Fibroblast of pulmonary artery (primary cell): ENCODE results near the gene DUSP7.

Source experiments
- DNase-seq: peaks from one replicate; pipeline ENCODE4 v3.0.0-alpha.2; 2010; ENCODE audit warnings: low read depth
- H3K4me3 ChIP-seq: replicated peaks from 2 replicates; pipeline ENCODE4 v1.5.1; 2011; ENCODE audit warnings: low read depth, mild to moderate bottlenecking, control low read depth, low read length, moderate library complexity
- CTCF ChIP-seq: IDR thresholded peaks from 2 replicates; pipeline ENCODE4 v1.5.1; 2011; ENCODE audit warnings: mild to moderate bottlenecking, control low read depth, low read length, inconsistent platforms; ENCODE audit errors: missing control alignments

DUSP7 gene

GRCh38 chr3:52085681-52086282, 29.4 kb upstream of the DUSP7 start:
- H3K4me3 ChIP-seq: no peak overlapping the region
- no peak for TF ChIP-seq CTCF
- no peak for DNase-seq

DNA sequence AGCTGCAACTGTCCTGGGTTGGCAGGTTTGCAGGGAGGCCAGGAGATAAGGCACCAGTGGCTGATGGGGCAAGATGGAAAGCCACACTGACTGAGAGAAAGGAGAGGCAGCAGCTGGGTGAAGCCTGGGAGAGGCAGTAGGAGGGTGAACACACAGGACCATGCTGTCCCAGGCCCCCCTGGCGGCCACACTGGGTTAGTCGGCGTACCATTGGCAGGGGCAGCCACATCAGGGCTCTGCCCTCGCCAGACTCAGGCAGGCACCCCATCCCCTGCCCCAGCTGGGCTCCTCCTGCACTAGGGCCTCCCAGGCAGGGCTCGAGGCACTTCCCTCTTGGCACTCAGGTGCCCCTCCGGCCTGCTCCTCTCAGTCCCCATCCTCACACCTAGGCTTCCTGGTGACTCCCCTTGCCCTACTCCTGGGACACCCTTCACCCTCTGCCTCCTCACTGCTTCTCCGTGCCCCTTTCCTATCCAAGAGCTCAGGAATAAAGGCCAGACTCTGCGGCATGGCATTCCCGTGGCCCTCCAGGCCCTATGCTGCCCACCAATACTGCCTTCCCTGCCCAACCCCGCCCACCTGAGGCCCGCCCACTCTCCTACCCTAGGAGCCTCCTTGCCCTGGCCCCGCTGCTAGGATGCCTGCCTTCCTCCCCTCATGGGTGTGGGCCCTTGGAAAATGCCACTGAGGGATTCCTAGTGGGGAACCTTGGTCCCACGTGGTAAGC, 28.7 kb upstream of the DUSP7 start:
- no peak for TF ChIP-seq CTCF
- no peak for DNase-seq
- H3K4me3 ChIP-seq: no peak overlapping the region

- TF ChIP-seq CTCF: no peak
- no peak overlapping the region for H3K4me3 ChIP-seq
- no peak for DNase-seq
Observed at GRCh38 chr3:52084216-52084945, 28.0 kb upstream of the DUSP7 start.

GRCh38 chr3:52083556-52084087, 27.3 kb upstream of the DUSP7 start:
- H3K4me3 ChIP-seq: no peak overlapping the region
- TF ChIP-seq CTCF: no peak
- no peak for DNase-seq

DNA sequence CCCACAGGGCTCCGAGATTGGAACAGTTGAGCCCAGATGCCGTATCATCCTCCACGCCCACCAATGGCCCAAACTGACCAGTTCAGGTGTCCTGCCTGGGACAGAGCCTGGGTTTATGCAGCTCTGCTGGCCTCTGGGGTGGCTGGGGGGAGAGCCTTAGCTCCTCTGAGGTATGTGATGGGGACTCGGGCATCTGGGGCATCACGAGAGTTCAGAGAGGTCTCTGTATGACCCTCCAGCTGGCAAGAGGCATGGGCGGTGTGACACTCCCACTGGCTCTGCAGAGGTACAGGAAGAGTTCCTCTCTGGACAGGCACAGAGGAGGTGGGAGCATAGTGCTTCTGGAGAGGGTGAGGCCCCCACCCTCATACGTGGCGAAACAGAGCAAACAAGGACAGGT, 26.6 kb upstream of the DUSP7 start:
- no peak for DNase-seq
- H3K4me3 ChIP-seq: no peak overlapping the region
- TF ChIP-seq CTCF: no peak

- no peak for TF ChIP-seq CTCF
- H3K4me3 ChIP-seq: no peak overlapping the region
- DNase-seq: no peak
Observed at GRCh38 chr3:52080830-52081719, 24.7 kb upstream of the DUSP7 start.
